GM23338 (cell line): ENCODE measurements around the gene CD22. TPM values are rescaled to one million over a fixed set of nuclear protein-coding genes. Genes with fewer than 3 reads are reported as not detected.

ENCODE experiments used
- ATAC-seq: fragments of 200-7000 bp; cut with Tn5 transposase; 3 replicates; pipeline ENCODE4 v1.9.1; 2020
- DNase-seq: peaks from one replicate; pipeline ENCODE4 v3.0.0-alpha.2; 2015; ENCODE audit warnings: low spot score
- H2AFZ ChIP-seq: fragments of 200-600 bp; sonication (generic); 2 replicates; pipeline ENCODE4 v1.8.0; 2016; ENCODE audit warnings: antibody characterized with exemption, mild to moderate bottlenecking, moderate library complexity
- H3F3A ChIP-seq: fragments of 200-600 bp; sonication (generic); replicated peaks from 2 replicates; pipeline ENCODE4 v1.8.0; 2017; ENCODE audit warnings: antibody characterized with exemption, mixed run types, low read depth
- H3K27ac ChIP-seq: fragments of 200-600 bp; sonication (generic); 2 replicates; pipeline ENCODE4 v1.6.1; 2016; ENCODE audit warnings: low read depth
- H3K27me3 ChIP-seq: fragments of 200-600 bp; sonication (generic); 2 replicates; pipeline ENCODE4 v1.8.0; 2016; ENCODE audit warnings: mild to moderate bottlenecking, mixed run types, moderate library complexity; ENCODE audit not compliant: insufficient read depth
- H3K36me3 ChIP-seq: fragments of 200-600 bp; sonication (generic); 2 replicates; pipeline ENCODE4 v1.8.0; 2016; ENCODE audit warnings: mild to moderate bottlenecking; ENCODE audit not compliant: insufficient read depth
- H3K4me1 ChIP-seq: fragments of 200-600 bp; sonication (generic); 2 replicates; pipeline ENCODE4 v1.8.0; 2016; ENCODE audit warnings: mild to moderate bottlenecking, moderate library complexity; ENCODE audit not compliant: insufficient read depth
- H3K4me2 ChIP-seq: fragments of 200-600 bp; sonication (generic); 2 replicates; pipeline ENCODE4 v1.7.1; 2017; ENCODE audit warnings: mixed run types
- H3K4me3 ChIP-seq: fragments of 200-600 bp; sonication (generic); 2 replicates; pipeline ENCODE4 v1.6.1; 2016; ENCODE audit warnings: mixed run types
- H3K79me2 ChIP-seq: fragments of 200-600 bp; sonication (generic); replicated peaks from 2 replicates; pipeline ENCODE4 v1.8.0; 2017; ENCODE audit warnings: mild to moderate bottlenecking; ENCODE audit not compliant: insufficient read depth
- H3K9me2 ChIP-seq: fragments of 200-600 bp; sonication (generic); 2 replicates; pipeline ENCODE4 v1.8.0; 2017; ENCODE audit not compliant: insufficient read depth
- H4K20me1 ChIP-seq: fragments of 200-600 bp; sonication (generic); replicated peaks from 2 replicates; pipeline ENCODE4 v1.8.0; 2017; ENCODE audit warnings: mild to moderate bottlenecking; ENCODE audit not compliant: insufficient read depth
- H3K27ac Mint-ChIP-seq: 2 replicates; pipeline ENCODE4 v1.8.0; 2020; ENCODE audit warnings: inconsistent platforms, mild to moderate bottlenecking, moderate library complexity, mixed read lengths
- H3K27me3 Mint-ChIP-seq: 3 replicates; pipeline ENCODE4 v1.8.0; 2022; ENCODE audit warnings: low read depth, mild to moderate bottlenecking, moderate library complexity, mixed read lengths, inconsistent platforms; ENCODE audit not compliant: insufficient read depth, poor library complexity
- H3K36me3 Mint-ChIP-seq: 3 replicates; pipeline ENCODE4 v1.8.0; 2021; ENCODE audit warnings: low read depth, mild to moderate bottlenecking, inconsistent platforms, moderate library complexity, mixed read lengths
- H3K4me1 Mint-ChIP-seq: 3 replicates; pipeline ENCODE4 v1.8.0; 2020; ENCODE audit warnings: mild to moderate bottlenecking, inconsistent platforms, mixed read lengths
- H3K4me3 Mint-ChIP-seq: 3 replicates; pipeline ENCODE4 v1.8.0; 2021; ENCODE audit warnings: moderate library complexity, mild to moderate bottlenecking, inconsistent platforms, mixed read lengths
- H3K9me3 Mint-ChIP-seq: 3 replicates; pipeline ENCODE4 v1.8.0; 2020; ENCODE audit warnings: moderate library complexity, mild to moderate bottlenecking, inconsistent platforms, mixed read lengths
- CREB1 ChIP-seq: fragments of 250-450 bp; sonication (Bioruptor Pico); IDR thresholded peaks from 2 replicates; pipeline ENCODE4 v1.5.0; 2020; ENCODE audit warnings: low read depth, mild to moderate bottlenecking, moderate library complexity
- EZH2phosphoT487 ChIP-seq: fragments of 200-600 bp; sonication (generic); IDR thresholded peaks from one replicate; pipeline ENCODE4 v1.8.1; 2018; ENCODE audit warnings: antibody characterized with exemption; ENCODE audit not compliant: unreplicated experiment
- ZNF331 ChIP-seq: fragments of 250-450 bp; sonication (Bioruptor Pico); IDR thresholded peaks from 2 replicates; pipeline ENCODE4 v1.5.0; 2020; ENCODE audit warnings: low read depth, mild to moderate bottlenecking, moderate library complexity
- ZNF462 ChIP-seq: fragments of 250-450 bp; sonication (Bioruptor Pico); IDR thresholded peaks from 2 replicates; pipeline ENCODE4 v1.5.0; 2020; ENCODE audit warnings: mild to moderate bottlenecking, moderate library complexity
- polyA plus RNA-seq: library from polyadenylated mRNA; unstranded; fragments of >200 nt; fragmentation: Nextera tagmentation; extraction: Ambion mirVana; gene quantifications from 2 replicates; pipeline ENCODE4 v1.2.1, GENCODE V29; 2016
- total RNA-seq: library from RNA; depleted of rRNA; stranded (reverse); fragments of >200 nt; shearing (Covaris generic); gene quantifications from 2 replicates; pipeline ENCODE4 v1.2.3, GENCODE V29; 2014

The CD22 gene
- total and polyA plus RNA-seq, 2 experiments from 2014 or later = 0.10 to 0.32 TPM

- no peak overlapping the region for H3K4me3 ChIP-seq
- H2AFZ ChIP-seq = no peak overlapping the region
- no peaks in the 10 kb centered on the region for H3K4me1 ChIP-seq
- Mint-ChIP-seq H3K27me3 (no peaks in the 10 kb centered on the region), H3K36me3 (peaks cover 11% of the 10 kb centered on the region; the same call in 2 of the 3 replicates), H3K9me3 (peaks cover 55% of the 10 kb centered on the region), H3K4me1 (no peaks in the 10 kb centered on the region), H3K27ac (no peak overlapping the region), H3K4me3 (no peak overlapping the region)
- DNase-seq (no peak), ATAC-seq (no peak)
- H3K79me2 ChIP-seq = no peaks in the 10 kb centered on the region
- no peaks in the 10 kb centered on the region for H3F3A ChIP-seq
- no peak overlapping the region for H3K4me2 ChIP-seq
- TF ChIP-seq ZNF462 (CRISPR knock-in tag) = no peak
- TF ChIP-seq CREB1 (CRISPR knock-in tag) = no peak
- no peak for TF ChIP-seq ZNF331 (CRISPR knock-in tag)
- TF ChIP-seq EZH2phosphoT487 = no peak
- no peaks in the 10 kb centered on the region for H3K9me2 ChIP-seq
- H3K36me3 ChIP-seq = peaks cover 8% of the 10 kb centered on the region; the same call in 1 of the 2 replicates
- H4K20me1 ChIP-seq = no peaks in the 10 kb centered on the region
- no peaks in the 10 kb centered on the region for H3K27me3 ChIP-seq
- H3K27ac ChIP-seq = no peak overlapping the region
Observed at GRCh38 chr19:35388277-35389054, 59.5 kb downstream of the CD22 start.
